Uterus (tissue), 2 donors: ENCODE results near the gene OR5D18.

ENCODE experiments used
- CTCF ChIP-seq, 4 experiments: fragments of 200-600 bp in 2 of 4; fragments of 450-650 bp in 2 of 4; sonication (generic) in 2 of 4; IDR thresholded peaks; one replicate each; pipeline ENCODE4 v1.5.1; 2016 to 2019; ENCODE audit warnings: antibody characterized with exemption in 4 of 4, mild to moderate bottlenecking in 2 of 4, moderate library complexity in 1 of 4
- POLR2A ChIP-seq, 2 donors: fragments of 450-650 bp; IDR thresholded peaks; one replicate each; pipeline ENCODE4 v1.6.1; 2016; ENCODE audit warnings: antibody characterized with exemption in 2 of 2, mild to moderate bottlenecking in 1 of 2, moderate library complexity in 1 of 2

GRCh38 chr11:55793321-55793720, 26.1 kb upstream of the OR5D18 start:
- TF ChIP-seq CTCF (IDR thresholded peaks at IDR 0.05) (no peak), POLR2A (IDR thresholded peaks at IDR 0.05) (no peak)
